Upper lobe of right lung (tissue), 1 donor: ENCODE measurements around the gene ADCY3. TPM values are rescaled to one million over a fixed set of nuclear protein-coding genes. Genes with fewer than 3 reads are reported as not detected.
A peak's percentile ranks its signal among the peaks of the same experiment; 100 is the strongest.

ENCODE experiments used
- ATAC-seq: fragments of 200-7000 bp; cut with Tn5 transposase; one replicate; pipeline ENCODE4 v1.9.1; 2020; ENCODE audit warnings: mild to moderate bottlenecking, moderate library complexity
- DNase-seq: peaks from one replicate; pipeline ENCODE4 v3.0.0-alpha.2; 2020
- H3K27ac ChIP-seq: fragments of 200-600 bp; one replicate; pipeline ENCODE4 v1.8.0; 2022
- H3K27me3 ChIP-seq: fragments of 200-600 bp; one replicate; pipeline ENCODE4 v1.8.0; 2022; ENCODE audit warnings: mild to moderate bottlenecking
- H3K36me3 ChIP-seq: fragments of 200-600 bp; one replicate; pipeline ENCODE4 v1.8.0; 2022
- H3K4me1 ChIP-seq: fragments of 200-600 bp; one replicate; pipeline ENCODE4 v1.8.0; 2022
- H3K4me3 ChIP-seq: fragments of 200-600 bp; one replicate; pipeline ENCODE4 v1.8.0; 2022; ENCODE audit warnings: mild to moderate bottlenecking
- H3K9me3 ChIP-seq: fragments of 200-600 bp; one replicate; pipeline ENCODE4 v1.8.0; 2022
- intact Hi-C: fragments of 100-400 bp; cut with DNase I; formaldehyde crosslinking; loops from one replicate; pipeline ENCODE4 v1.11.0; 2022
- total RNA-seq: library from RNA; stranded (reverse); fragmentation: NEBNext Ultra II Directional; extraction: Animal tissue kit (Norgen Biotek cat#: 25700); gene quantifications from one replicate; pipeline ENCODE4 v1.2.1, GENCODE V29; 2021
- TF ChIP-seq, protein P1 (sequence below): fragments of 200-600 bp; IDR thresholded peaks from one replicate; pipeline ENCODE4 v1.8.0; 2022; ENCODE audit warnings: antibody characterized with exemption
- donor health status: DM: no; HTN: yes; CAD: no; lungs with severe emphysema.

The ADCY3 gene
- total RNA-seq, 1 donor from 2014 or later: 37.0 TPM

DNA sequence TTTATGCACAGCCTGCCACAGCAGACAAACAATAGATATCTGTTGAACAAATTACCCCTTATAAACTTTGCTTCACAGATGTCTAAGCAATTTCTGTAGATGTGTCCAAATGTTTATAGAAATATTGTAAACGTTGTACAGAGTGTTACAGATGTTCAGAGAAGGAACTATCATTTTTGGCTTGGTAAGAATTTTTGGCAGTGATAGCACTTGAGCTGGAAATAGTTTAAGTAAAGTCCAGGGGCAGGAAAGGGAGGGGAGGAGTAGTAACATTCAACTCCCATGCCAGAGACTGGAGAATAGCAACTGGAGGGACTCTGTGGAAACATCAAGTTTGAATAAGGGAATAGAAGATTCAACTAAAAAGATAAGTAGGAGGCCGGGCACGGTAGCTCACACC, 131.2 kb downstream of the ADCY3 start:
- Histone ChIP-seq H3K36me3 (no peaks in the 10 kb centered on the region), H3K27ac (no peak overlapping the region), H3K4me3 (no peak overlapping the region), H3K9me3 (no peaks in the 10 kb centered on the region), H3K27me3 (no peaks in the 10 kb centered on the region), H3K4me1 (peaks cover 14% of the 10 kb centered on the region)
- intact Hi-C loops: no loop called here
- TF ChIP-seq, protein P1, sequence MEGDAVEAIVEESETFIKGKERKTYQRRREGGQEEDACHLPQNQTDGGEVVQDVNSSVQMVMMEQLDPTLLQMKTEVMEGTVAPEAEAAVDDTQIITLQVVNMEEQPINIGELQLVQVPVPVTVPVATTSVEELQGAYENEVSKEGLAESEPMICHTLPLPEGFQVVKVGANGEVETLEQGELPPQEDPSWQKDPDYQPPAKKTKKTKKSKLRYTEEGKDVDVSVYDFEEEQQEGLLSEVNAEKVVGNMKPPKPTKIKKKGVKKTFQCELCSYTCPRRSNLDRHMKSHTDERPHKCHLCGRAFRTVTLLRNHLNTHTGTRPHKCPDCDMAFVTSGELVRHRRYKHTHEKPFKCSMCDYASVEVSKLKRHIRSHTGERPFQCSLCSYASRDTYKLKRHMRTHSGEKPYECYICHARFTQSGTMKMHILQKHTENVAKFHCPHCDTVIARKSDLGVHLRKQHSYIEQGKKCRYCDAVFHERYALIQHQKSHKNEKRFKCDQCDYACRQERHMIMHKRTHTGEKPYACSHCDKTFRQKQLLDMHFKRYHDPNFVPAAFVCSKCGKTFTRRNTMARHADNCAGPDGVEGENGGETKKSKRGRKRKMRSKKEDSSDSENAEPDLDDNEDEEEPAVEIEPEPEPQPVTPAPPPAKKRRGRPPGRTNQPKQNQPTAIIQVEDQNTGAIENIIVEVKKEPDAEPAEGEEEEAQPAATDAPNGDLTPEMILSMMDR: no peak
- no peak for ATAC-seq
- DNase-seq: no peak

DNA sequence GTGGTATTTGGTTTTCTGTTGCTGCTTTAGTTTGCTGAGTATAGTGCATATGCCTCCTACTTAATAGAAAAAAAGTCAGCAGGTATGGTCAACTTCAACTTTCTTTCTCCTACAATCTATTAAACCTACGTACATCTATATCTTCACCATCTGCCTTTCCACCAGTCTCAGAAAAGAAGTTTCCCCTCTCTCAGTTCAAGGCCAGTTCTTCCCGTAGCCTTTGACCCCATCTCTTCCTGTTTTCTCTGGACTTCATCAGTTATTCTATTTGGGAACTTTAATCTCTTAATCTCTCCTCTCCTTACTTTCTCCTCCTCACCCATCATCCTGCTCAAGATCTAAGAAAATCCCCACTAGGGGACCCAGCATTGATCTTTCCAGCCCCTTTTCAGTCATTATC, 132.5 kb downstream of the ADCY3 start:
- Histone ChIP-seq H3K36me3 (no peaks in the 10 kb centered on the region), H3K27ac (no peak overlapping the region), H3K27me3 (no peaks in the 10 kb centered on the region), H3K4me3 (no peak overlapping the region), H3K9me3 (no peaks in the 10 kb centered on the region), H3K4me1 (peaks cover 12% of the 10 kb centered on the region)
- ATAC-seq (no peak), DNase-seq (no peak)
- intact Hi-C loops: no loop called here
- TF ChIP-seq, protein P1: no peak

- H3K4me3 ChIP-seq: no peak overlapping the region
- no peaks in the 10 kb centered on the region for H3K27me3 ChIP-seq
- H3K9me3 ChIP-seq: no peaks in the 10 kb centered on the region
- DNase-seq: no peak
- intact Hi-C loops: no loop called here
- no peaks in the 10 kb centered on the region for H3K36me3 ChIP-seq
- TF ChIP-seq, protein P1: no peak
- peak; percentile 96 for ATAC-seq
- H3K27ac ChIP-seq: peak overlapping the region; percentile 77
- H3K4me1 ChIP-seq: peaks cover 5% of the 10 kb centered on the region
These were observed 134.2 kb downstream of the ADCY3 start for GRCh38 chr2:24785671-24786321.

- Histone ChIP-seq H3K9me3 (no peaks in the 10 kb centered on the region), H3K4me1 (peaks cover 12% of the 10 kb centered on the region), H3K27me3 (no peaks in the 10 kb centered on the region), H3K4me3 (no peak overlapping the region), H3K27ac (no peak overlapping the region), H3K36me3 (no peaks in the 10 kb centered on the region)
- DNase-seq (no peak), ATAC-seq (no peak)
- TF ChIP-seq, protein P1: no peak
- intact Hi-C loops: no loop called here
These were observed 136.4 kb downstream of the ADCY3 start for GRCh38 chr2:24783641-24784040.

- H3K27ac ChIP-seq: peak overlapping the region; percentile 0
These were observed 140.9 kb downstream of the ADCY3 start for GRCh38 chr2:24779116-24779515.

More at GRCh38 chr2:24779116-24779515, 140.9 kb downstream of the ADCY3 start:
- TF ChIP-seq, protein P1: no peak
- ATAC-seq: peak; percentile 76
- peaks cover 9% of the 10 kb centered on the region for H3K4me1 ChIP-seq
- DNase-seq: no peak
- intact Hi-C loops: no loop called here
- no peak overlapping the region for H3K4me3 ChIP-seq
- no peaks in the 10 kb centered on the region for H3K36me3 ChIP-seq
- H3K9me3 ChIP-seq: no peaks in the 10 kb centered on the region
- no peaks in the 10 kb centered on the region for H3K27me3 ChIP-seq
